ENCODE data around the gene C2CD4C. TPM values are rescaled to one million over a fixed set of nuclear protein-coding genes. Genes with fewer than 3 reads are reported as not detected.
"Not testable (repeated sequence)": the region's sequence is repeated elsewhere in the genome, so short reads cannot be mapped to it uniquely, and the experiment has no call there.

Gene C2CD4C
- total RNA-seq, 4 donors from 2014 or later = 2.4 to 2.5 TPM; not detected in 2

- no peaks in the 10 kb centered on the region for H3K36me3 ChIP-seq
- no peak for DNase-seq
- H3K4me3 ChIP-seq = no peak overlapping the region
- intact Hi-C loops (cut with DNase I; ENCODE audit: low total_unique reads) = no loop called here
- no peaks in the 10 kb centered on the region for H3K27me3 ChIP-seq
- H3K27ac ChIP-seq = no peak overlapping the region
- H3K9me3 ChIP-seq = no peaks in the 10 kb centered on the region
- no peak for TF ChIP-seq CTCF (IDR thresholded peaks at IDR 0.05)
- no peak for TF ChIP-seq POLR2A (IDR thresholded peaks at IDR 0.05)
- no peaks in the 10 kb centered on the region for H3K4me1 ChIP-seq
Observed at GRCh38 chr19:425056-425455, 16.1 kb upstream of the C2CD4C start.

GRCh38 chr19:424546-424945 lies 15.6 kb upstream of the C2CD4C start:
- no peak for DNase-seq
- Histone ChIP-seq H3K27me3 (no peaks in the 10 kb centered on the region), H3K4me3 (no peak overlapping the region), H3K9me3 (no peaks in the 10 kb centered on the region), H3K36me3 (no peaks in the 10 kb centered on the region), H3K4me1 (no peaks in the 10 kb centered on the region), H3K27ac (no peak overlapping the region)
- intact Hi-C loops (cut with DNase I; ENCODE audit: low total_unique reads) = no loop called here
- TF ChIP-seq CTCF (IDR thresholded peaks at IDR 0.05) = no peak
- no peak for TF ChIP-seq POLR2A (IDR thresholded peaks at IDR 0.05)

GRCh38 chr19:423691-424466 lies 14.9 kb upstream of the C2CD4C start:
- Histone ChIP-seq H3K27me3 (no peaks in the 10 kb centered on the region), H3K4me1 (no peaks in the 10 kb centered on the region), H3K4me3 (no peak overlapping the region), H3K27ac (no peak overlapping the region), H3K36me3 (no peaks in the 10 kb centered on the region), H3K9me3 (no peaks in the 10 kb centered on the region)
- no peak for DNase-seq
- intact Hi-C loops (cut with DNase I; ENCODE audit: low total_unique reads) = no loop called here
- TF ChIP-seq POLR2A (IDR thresholded peaks at IDR 0.05) (no peak), CTCF (IDR thresholded peaks at IDR 0.05) (no peak)

- DNase-seq; H3K27ac ChIP-seq; H3K27me3 ChIP-seq; H3K9me3 ChIP-seq; H3K36me3 ChIP-seq; intact Hi-C loops (cut with DNase I; ENCODE audit: low total_unique reads); H3K4me1 ChIP-seq; H3K4me3 ChIP-seq: not testable (repeated sequence)
Observed at GRCh38 chr19:422917-423226, 13.9 kb upstream of the C2CD4C start.

GRCh38 chr19:422213-422916 lies 13.4 kb upstream of the C2CD4C start:
- intact Hi-C loops (cut with DNase I; ENCODE audit: low total_unique reads) = no loop called here
- Histone ChIP-seq H3K4me3 (no peak overlapping the region), H3K27me3 (no peaks in the 10 kb centered on the region), H3K4me1 (no peaks in the 10 kb centered on the region), H3K9me3 (no peaks in the 10 kb centered on the region), H3K27ac (no peak overlapping the region), H3K36me3 (no peaks in the 10 kb centered on the region)
- no peak for DNase-seq
- TF ChIP-seq POLR2A (IDR thresholded peaks at IDR 0.05) (no peak), CTCF (IDR thresholded peaks at IDR 0.05) (no peak)

Data from uterus (tissue), 4 donors.